NCI-H69 (cell line): Measurements from ENCODE around the gene ATOSA.

Experiments used
- DNase-seq: peaks from one replicate; lab custom pipeline; 2025; lab: John Stamatoyannopoulos, UW

Gene ATOSA

DNA sequence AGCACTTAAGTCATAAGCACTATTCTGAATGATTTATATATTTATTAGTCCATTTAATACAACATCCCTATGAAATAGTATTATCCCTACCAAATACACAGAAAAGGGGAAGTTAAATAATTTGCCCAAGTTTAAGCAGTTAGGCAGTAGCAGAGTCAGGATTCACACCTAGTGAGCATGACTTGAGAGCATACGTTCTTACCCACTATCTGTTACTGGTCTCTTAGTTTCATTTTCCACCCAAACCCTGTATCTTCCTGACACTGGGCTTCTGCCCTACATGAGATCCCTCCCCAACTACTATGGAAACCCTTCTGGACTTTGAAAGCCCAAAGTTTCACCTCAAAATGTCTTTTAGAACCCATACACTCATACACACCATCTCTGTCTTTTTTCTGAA lies 4.4 kb upstream of the ATOSA start:
- DNase-seq: no peak

GRCh38 chr15:52682781-52683180 lies 3.6 kb upstream of the ATOSA start:
- DNase-seq: no peak

DNA sequence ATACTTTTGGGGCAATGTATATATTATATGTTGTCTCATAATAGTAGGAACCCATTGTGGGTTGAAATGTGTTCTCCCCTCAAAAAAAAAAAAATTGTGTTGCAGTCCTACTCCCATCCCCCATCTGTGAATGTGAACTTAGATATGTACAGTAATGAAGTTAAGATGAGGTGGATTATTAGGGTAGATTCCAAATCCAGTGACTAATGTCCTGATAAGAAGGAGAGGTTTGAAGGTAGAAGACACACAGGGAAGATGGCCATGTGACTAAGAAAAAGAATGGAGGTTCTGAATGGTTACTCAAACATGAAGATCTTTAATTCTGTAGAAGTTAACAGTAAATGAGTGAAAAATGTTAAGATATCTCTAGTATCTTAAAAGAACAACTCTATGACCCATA lies 3.0 kb upstream of the ATOSA start:
- DNase-seq: no peak

DNA sequence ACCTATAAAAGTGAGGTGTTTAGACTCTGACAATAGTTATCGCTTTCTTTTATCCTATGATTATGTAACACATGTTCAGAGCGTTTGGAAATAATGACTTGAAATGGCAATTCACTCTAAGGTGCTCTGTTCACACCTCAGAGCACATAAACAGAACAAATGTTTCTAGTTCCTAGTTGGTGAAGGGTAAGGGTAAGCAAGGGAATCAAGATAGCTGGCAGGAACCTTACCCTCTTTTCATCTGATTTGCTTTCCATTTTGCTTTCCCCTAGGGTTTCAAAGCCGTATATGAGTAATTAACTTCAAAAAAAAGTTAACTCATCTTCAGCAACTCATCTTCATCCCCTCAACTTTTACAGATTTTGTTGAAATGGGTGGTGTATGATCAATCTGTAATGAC lies 2.3 kb upstream of the ATOSA start:
- no peak for DNase-seq

DNA sequence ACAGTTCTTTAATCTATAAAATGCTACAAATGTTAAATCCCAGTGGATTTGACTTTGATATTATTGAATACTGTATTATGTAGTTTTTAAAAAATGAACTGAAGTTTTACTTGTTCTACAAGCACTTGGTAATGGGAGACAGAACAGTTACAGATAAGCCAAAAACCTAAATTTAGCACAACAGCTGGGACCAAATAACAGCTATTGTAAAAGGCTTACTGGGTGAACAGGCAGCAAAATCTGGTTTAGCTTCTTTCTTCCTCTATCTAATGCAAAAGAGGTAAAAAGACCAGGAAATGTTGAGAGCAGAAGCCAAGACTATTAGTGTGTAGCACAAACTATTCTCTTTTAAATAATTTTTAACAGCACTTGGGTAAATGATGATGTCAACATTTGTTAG lies 1.6 kb upstream of the ATOSA start:
- no peak for DNase-seq

DNA sequence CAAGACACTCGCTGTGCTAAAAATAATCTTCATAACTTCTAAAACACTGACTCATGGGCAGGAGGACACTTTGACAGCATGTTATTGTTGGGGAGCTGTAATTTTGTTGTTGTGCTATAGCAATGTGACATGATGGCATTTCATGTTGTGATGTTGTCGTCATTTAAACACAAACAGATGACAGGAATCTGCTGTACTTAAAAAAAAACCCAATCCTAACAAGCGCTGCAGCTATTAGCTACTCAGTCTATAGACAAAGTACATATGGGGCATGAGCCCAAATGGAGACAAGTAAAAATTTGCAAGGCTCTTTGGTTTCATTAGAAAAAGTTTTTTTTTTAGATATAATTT lies 828 bp upstream of the ATOSA start:
- DNase-seq: peak; percentile 44

DNA sequence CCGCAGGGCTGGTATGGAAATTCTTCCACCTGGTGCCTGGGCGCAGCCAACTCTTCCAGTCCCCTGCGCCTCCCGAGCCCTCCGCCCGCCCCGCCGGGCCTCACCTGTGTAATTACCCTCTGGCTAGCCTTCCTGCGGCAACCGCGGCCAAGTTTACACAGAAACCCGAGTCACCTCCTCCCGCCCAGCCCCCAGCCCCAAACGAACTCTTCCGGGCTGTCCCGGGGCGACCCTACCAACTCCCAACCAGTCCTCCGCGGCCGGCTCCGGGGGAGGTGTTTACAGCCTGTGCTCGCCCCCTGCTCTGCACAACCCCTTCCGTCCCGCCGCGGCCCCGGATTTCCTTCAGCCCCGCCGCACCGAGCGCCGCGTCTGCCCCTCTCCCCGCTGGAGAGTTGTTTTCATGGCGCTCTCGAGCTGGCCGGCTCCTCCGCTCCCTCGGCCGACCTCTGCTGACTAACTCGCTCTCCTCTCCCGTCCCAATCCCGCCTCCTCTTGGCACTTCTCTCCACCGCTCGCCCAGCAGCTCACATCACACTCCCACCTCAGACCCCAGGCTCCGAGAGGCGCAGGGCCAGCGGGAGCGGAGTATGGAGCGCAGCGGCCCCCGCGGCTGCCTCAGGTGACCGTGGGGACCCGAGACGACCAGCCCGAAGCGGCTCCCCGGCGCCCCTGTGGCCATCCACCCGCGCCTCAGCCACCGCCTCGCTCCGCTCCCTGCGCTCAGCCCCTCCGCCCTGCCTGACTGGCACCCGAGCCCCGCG lies 538 bp downstream of the ATOSA start:
- DNase-seq: peak; percentile 92

- DNase-seq: peak; percentile 81
Measured at GRCh38 chr15:52677593-52678467, 1.4 kb downstream of the ATOSA start.

DNA sequence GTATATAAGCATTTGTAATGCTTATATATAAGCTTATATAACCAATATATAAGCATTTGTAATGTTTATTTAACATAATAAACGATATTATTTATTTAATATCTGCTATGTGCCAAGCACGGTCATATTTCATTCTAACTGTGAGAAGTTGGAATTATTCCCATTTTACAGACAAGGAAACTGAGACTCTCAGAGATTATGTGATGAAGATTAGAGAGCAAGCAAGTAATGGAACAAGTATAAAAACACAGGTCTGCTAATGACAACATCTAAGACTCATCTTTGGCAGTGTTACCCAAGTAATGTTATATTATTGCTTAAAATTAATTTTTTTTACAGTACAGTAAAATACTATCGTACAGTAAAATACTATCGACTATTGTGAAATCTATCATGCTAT lies 4.4 kb downstream of the ATOSA start:
- DNase-seq: no peak

- peak; percentile 5 for DNase-seq
Measured at GRCh38 chr15:52673734-52674133, 5.5 kb downstream of the ATOSA start.

- no peak for DNase-seq
Measured at GRCh38 chr15:52673312-52673711, 5.9 kb downstream of the ATOSA start.

- DNase-seq: no peak
Measured at GRCh38 chr15:52672661-52673060, 6.5 kb downstream of the ATOSA start.

GRCh38 chr15:52670087-52670486 lies 9.1 kb downstream of the ATOSA start:
- DNase-seq: no peak

GRCh38 chr15:52668133-52668532 lies 11.1 kb downstream of the ATOSA start:
- no peak for DNase-seq

DNA sequence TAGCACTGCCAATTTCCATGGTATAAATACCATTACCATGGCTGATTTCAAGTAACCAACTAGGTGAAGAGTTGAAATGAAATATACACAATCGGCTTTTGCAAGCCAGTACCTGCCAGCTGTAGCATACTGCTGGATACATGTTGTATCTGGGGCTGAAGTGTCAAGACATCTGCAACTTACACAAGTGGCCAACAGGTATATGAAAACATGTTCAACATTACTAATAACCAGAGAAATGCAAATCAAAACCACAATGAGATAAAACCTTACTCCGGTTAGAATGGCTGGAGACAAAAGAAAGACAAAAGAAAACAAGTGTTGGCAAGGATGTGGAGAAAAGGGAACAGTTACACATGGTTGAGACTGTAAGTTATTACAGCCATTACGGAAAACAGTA lies 11.6 kb downstream of the ATOSA start:
- DNase-seq: no peak

- DNase-seq: no peak
Measured at GRCh38 chr15:52663536-52664294, 15.5 kb downstream of the ATOSA start.

- DNase-seq: no peak
Measured at GRCh38 chr15:52661909-52662308, 17.3 kb downstream of the ATOSA start.

DNA sequence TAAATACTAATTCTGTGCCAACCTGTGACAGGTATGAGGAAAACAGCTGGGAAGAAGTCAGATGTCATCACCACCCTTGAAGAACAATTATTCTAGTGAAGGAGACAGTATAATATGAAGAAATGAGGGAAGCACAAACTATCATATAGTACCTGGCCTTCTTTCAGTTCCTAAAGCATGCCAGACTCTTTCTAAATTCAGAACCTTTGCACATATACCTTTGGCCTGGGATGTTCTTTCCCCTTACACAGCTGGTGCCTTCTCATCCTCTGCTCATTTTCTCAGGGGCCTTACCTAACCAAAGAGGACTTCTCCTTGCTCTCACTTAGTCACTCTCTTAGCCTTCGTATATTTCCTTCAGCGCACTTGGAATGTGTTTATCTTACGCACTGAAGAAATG lies 19.0 kb downstream of the ATOSA start:
- DNase-seq: no peak

GRCh38 chr15:52658955-52659354 lies 20.2 kb downstream of the ATOSA start:
- no peak for DNase-seq

- DNase-seq: no peak
Measured at GRCh38 chr15:52657338-52657737, 21.9 kb downstream of the ATOSA start.

DNA sequence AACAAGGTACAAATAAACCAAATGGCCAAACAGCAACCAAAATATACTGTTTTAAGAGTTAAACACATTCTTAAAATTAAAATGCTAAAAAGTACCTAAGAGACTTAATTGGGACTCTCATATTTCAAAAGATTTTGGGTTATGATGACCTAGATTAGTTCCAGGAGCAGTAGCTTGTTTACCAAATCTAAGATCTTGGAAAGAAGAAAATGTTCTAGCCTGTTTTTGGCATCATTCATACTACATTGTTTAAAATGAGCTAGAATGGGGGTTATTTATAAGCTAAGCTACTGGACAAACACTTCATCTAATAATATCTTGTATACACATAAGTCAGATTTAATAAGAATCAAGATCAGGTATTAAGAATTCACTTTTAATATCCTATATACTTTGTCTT lies 22.8 kb downstream of the ATOSA start:
- no peak for DNase-seq

DNA sequence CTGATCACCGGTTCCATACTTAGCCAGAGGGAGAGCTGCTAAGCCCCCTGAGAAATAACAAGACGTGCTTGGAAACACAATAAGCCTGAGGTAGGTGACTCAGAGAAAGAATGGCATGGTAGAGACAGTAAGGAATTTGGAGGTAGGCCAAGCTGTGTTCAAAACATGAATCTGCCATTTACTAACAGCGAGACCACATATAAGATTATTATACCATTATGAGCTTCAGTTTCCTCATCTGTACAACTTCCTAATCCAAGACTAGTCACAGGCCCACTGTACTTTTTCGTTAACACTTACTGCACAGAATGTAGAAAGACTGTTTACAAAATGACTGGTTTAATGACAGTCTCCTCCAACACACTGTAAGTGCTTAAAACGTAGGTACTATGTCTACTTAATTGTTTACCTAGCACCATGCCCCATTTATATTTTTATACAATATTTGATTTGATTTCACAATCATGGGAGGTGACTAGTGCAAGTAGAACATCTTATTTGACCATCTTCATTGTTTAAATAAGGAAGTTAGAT lies 25.7 kb downstream of the ATOSA start:
- peak; percentile 88 for DNase-seq
